Neural cell (in vitro differentiated cells): Measurements from ENCODE around the gene KRTAP10-2. TPM values are rescaled to one million over a fixed set of nuclear protein-coding genes. Genes with fewer than 3 reads are reported as not detected.

Experiments
- H2AFZ ChIP-seq: fragments of 200-600, 300-800 bp; sonication (generic), shearing (Covaris generic); 2 replicates; pipeline ENCODE4 v1.6.0; 2014; ENCODE audit warnings: low read depth, mild to moderate bottlenecking, antibody characterized with exemption, low read length, moderate library complexity
- H3F3A ChIP-seq: fragments of 200-600 bp; shearing (Covaris generic); 2 replicates; pipeline ENCODE4 v1.6.1; 2016; ENCODE audit warnings: mild to moderate bottlenecking, moderate library complexity, mixed read lengths, antibody characterized with exemption, low read length; ENCODE audit not compliant: insufficient read depth, poor library complexity, severe bottlenecking
- H3K27ac ChIP-seq: fragments of 200-600, 300-800 bp; sonication (generic), shearing (Covaris generic); 2 replicates; pipeline ENCODE4 v1.5.1; 2014; ENCODE audit warnings: mild to moderate bottlenecking, low read length, moderate library complexity
- H3K27me3 ChIP-seq: fragments of 300-800, 200-600 bp; sonication (generic), shearing (Covaris generic); 2 replicates; pipeline ENCODE4 v1.6.0; 2014; ENCODE audit warnings: mild to moderate bottlenecking, low read depth, low read length, moderate library complexity; ENCODE audit not compliant: insufficient read depth
- H3K36me3 ChIP-seq: fragments of 300-800, 200-600 bp; sonication (generic), shearing (Covaris generic); 2 replicates; pipeline ENCODE4 v1.5.1; 2014; ENCODE audit warnings: mild to moderate bottlenecking, antibody characterized with exemption, low read length, moderate library complexity; ENCODE audit not compliant: insufficient read depth
- H3K4me2 ChIP-seq: fragments of 300-800, 200-600 bp; sonication (generic), shearing (Covaris generic); 2 replicates; pipeline ENCODE4 v1.6.0; 2014; ENCODE audit warnings: mild to moderate bottlenecking, low read length
- H3K4me3 ChIP-seq: fragments of 300-800, 200-600 bp; sonication (generic), shearing (Covaris generic); 2 replicates; pipeline ENCODE4 v1.5.1; 2014; ENCODE audit warnings: mild to moderate bottlenecking, low read length, moderate library complexity
- H3K79me2 ChIP-seq: fragments of 200-600 bp; shearing (Covaris generic); replicated peaks from 2 replicates; pipeline ENCODE4 v1.6.0; 2014; ENCODE audit warnings: mild to moderate bottlenecking, low read length, moderate library complexity; ENCODE audit not compliant: insufficient read depth
- H3K9ac ChIP-seq: fragments of 300-800, 200-600 bp; sonication (generic), shearing (Covaris generic); 2 replicates; pipeline ENCODE4 v1.6.1; 2016; ENCODE audit warnings: mild to moderate bottlenecking, low read length, mixed read lengths
- H3K9me2 ChIP-seq: fragments of 200-600 bp; shearing (Covaris generic); 2 replicates; pipeline ENCODE4 v1.6.1; 2016; ENCODE audit warnings: mild to moderate bottlenecking, low read length, mixed read lengths; ENCODE audit not compliant: insufficient read depth
- H3K9me3 ChIP-seq: fragments of 200-600, 300-800 bp; sonication (generic), shearing (Covaris generic); 2 replicates; pipeline ENCODE4 v1.6.1; 2016; ENCODE audit warnings: mild to moderate bottlenecking, mixed run types, low read length, moderate library complexity, mixed read lengths
- H4K20me1 ChIP-seq: fragments of 200-600 bp; shearing (Covaris generic); 2 replicates; pipeline ENCODE4 v1.6.1; 2016; ENCODE audit warnings: mild to moderate bottlenecking, mixed run types; ENCODE audit not compliant: insufficient read depth
- CTCF ChIP-seq: fragments of 450-650 bp; IDR thresholded peaks from 2 replicates; pipeline ENCODE4 v1.5.1; 2014; ENCODE audit warnings: antibody characterized with exemption, mild to moderate bottlenecking, moderate library complexity; ENCODE audit not compliant: poor library complexity, severe bottlenecking
- EP300 ChIP-seq: fragments of 450-650 bp; conservative IDR thresholded peaks from 2 replicates; pipeline ENCODE4 v1.6.1; 2014; ENCODE audit warnings: antibody characterized with exemption, mild to moderate bottlenecking, moderate library complexity; ENCODE audit not compliant: poor library complexity, severe bottlenecking
- EZH2 ChIP-seq: fragments of 200-600, 300-800 bp; shearing (Covaris generic), sonication (generic); IDR thresholded peaks from 2 replicates; pipeline ENCODE4 v1.6.1; 2014; ENCODE audit warnings: antibody characterized with exemption, low read length, borderline replicate concordance, mild to moderate bottlenecking; ENCODE audit not compliant: insufficient read depth, poor library complexity, severe bottlenecking
- MXI1 ChIP-seq: fragments of 450-650 bp; conservative IDR thresholded peaks from 2 replicates; pipeline ENCODE4 v1.6.1; 2014; ENCODE audit warnings: antibody characterized with exemption, mild to moderate bottlenecking; ENCODE audit not compliant: poor library complexity, severe bottlenecking
- SMC3 ChIP-seq: fragments of 450-650 bp; conservative IDR thresholded peaks from 2 replicates; pipeline ENCODE4 v1.6.1; 2014; ENCODE audit warnings: antibody characterized with exemption, mild to moderate bottlenecking, moderate library complexity; ENCODE audit not compliant: poor library complexity
- polyA plus RNA-seq: library from polyadenylated mRNA; depleted of rRNA; stranded (reverse); fragments of >200 nt; gene quantifications from 2 replicates; pipeline ENCODE4 v1.2.3, GENCODE V29; 2014
- TF ChIP-seq, protein P1 (sequence below): IDR thresholded peaks from 2 replicates; pipeline ENCODE4 v1.6.1; 2012; ENCODE audit warnings: borderline replicate concordance

KRTAP10-2 gene
- polyA plus RNA-seq, 1 donor from 2014 or later: not detected

- Histone ChIP-seq H3K9ac (no peak overlapping the region), H3K79me2 (no peaks in the 10 kb centered on the region), H3K4me3 (no peak overlapping the region), H3K27me3 (no peaks in the 10 kb centered on the region), H3K9me3 (peaks cover 3% of the 10 kb centered on the region), H2AFZ (no peak overlapping the region), H3K36me3 (no peaks in the 10 kb centered on the region), H3K4me2 (no peak overlapping the region), H3K27ac (no peak overlapping the region), H3F3A (no peaks in the 10 kb centered on the region), H3K9me2 (no peaks in the 10 kb centered on the region), H4K20me1 (no peaks in the 10 kb centered on the region)
- no peak for TF ChIP-seq EP300
- TF ChIP-seq, protein P1, sequence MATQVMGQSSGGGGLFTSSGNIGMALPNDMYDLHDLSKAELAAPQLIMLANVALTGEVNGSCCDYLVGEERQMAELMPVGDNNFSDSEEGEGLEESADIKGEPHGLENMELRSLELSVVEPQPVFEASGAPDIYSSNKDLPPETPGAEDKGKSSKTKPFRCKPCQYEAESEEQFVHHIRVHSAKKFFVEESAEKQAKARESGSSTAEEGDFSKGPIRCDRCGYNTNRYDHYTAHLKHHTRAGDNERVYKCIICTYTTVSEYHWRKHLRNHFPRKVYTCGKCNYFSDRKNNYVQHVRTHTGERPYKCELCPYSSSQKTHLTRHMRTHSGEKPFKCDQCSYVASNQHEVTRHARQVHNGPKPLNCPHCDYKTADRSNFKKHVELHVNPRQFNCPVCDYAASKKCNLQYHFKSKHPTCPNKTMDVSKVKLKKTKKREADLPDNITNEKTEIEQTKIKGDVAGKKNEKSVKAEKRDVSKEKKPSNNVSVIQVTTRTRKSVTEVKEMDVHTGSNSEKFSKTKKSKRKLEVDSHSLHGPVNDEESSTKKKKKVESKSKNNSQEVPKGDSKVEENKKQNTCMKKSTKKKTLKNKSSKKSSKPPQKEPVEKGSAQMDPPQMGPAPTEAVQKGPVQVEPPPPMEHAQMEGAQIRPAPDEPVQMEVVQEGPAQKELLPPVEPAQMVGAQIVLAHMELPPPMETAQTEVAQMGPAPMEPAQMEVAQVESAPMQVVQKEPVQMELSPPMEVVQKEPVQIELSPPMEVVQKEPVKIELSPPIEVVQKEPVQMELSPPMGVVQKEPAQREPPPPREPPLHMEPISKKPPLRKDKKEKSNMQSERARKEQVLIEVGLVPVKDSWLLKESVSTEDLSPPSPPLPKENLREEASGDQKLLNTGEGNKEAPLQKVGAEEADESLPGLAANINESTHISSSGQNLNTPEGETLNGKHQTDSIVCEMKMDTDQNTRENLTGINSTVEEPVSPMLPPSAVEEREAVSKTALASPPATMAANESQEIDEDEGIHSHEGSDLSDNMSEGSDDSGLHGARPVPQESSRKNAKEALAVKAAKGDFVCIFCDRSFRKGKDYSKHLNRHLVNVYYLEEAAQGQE: no peak
Measured at GRCh38 chr21:44521928-44522752, 29.2 kb downstream of the KRTAP10-2 start.

- no peak overlapping the region for H2AFZ ChIP-seq
- no peaks in the 10 kb centered on the region for H3F3A ChIP-seq
- H3K27me3 ChIP-seq: no peaks in the 10 kb centered on the region
- TF ChIP-seq, protein P1: no peak
- TF ChIP-seq EZH2: no peak
- no peak for TF ChIP-seq SMC3
- TF ChIP-seq CTCF: no peak
- no peak for TF ChIP-seq MXI1
- no peak overlapping the region for H3K4me3 ChIP-seq
- H4K20me1 ChIP-seq: no peaks in the 10 kb centered on the region
- H3K9ac ChIP-seq: no peak overlapping the region
- no peak overlapping the region for H3K27ac ChIP-seq
- H3K4me2 ChIP-seq: no peak overlapping the region
- H3K36me3 ChIP-seq: no peaks in the 10 kb centered on the region
- H3K9me3 ChIP-seq: peaks cover 3% of the 10 kb centered on the region
- no peaks in the 10 kb centered on the region for H3K79me2 ChIP-seq
- H3K9me2 ChIP-seq: no peaks in the 10 kb centered on the region
Measured at GRCh38 chr21:44521301-44521927, 29.9 kb downstream of the KRTAP10-2 start.
